Naive thymus-derived CD8-positive, alpha-beta T cell (primary cell): Measurements from ENCODE around the gene MPC1. TPM values are rescaled to one million over a fixed set of nuclear protein-coding genes. Genes with fewer than 3 reads are reported as not detected.

ENCODE experiments used
- ATAC-seq, 2 donors: fragments of 150-1000 bp; cut with Tn5 transposase in 1 of 2; sonication (Bioruptor Pico), chemical (Tn5 transposase) in 1 of 2; 1 replicate in 1 of 2; 2 replicates in 1 of 2; pipeline ENCODE4 v1.10.0; 2021; ENCODE audit warnings: mild to moderate bottlenecking in 2 of 2, moderate library complexity in 2 of 2
- POLR2A ChIA-PET: fragments of 350-600 bp; sonication (Branson Sonifier 250); formaldehyde crosslinking; loops from one replicate; lab custom pipeline; 2021; ENCODE audit warnings: antibody characterized with exemption; lab: Charles Lee
- DNase-seq, 10 donors: peaks; one replicate each; pipeline versions ENCODE4 v3.0.0 to v3.0.0-alpha.2; 2020 to 2022
- H3K27ac Mint-ChIP-seq, 10 donors: one replicate each; pipeline ENCODE4 v1.8.0; 2020 to 2022; ENCODE audit warnings: mild to moderate bottlenecking in 10 of 10, mixed read lengths in 10 of 10, moderate library complexity in 4 of 10, inconsistent platforms in 1 of 10
- H3K27me3 Mint-ChIP-seq, 5 donors: one replicate each; pipeline ENCODE4 v1.8.0; 2021 to 2022; ENCODE audit warnings: mixed read lengths in 5 of 5
- H3K36me3 Mint-ChIP-seq, 3 donors: one replicate each; pipeline ENCODE4 v1.8.0; 2020 to 2022; ENCODE audit warnings: mixed read lengths in 3 of 3, mild to moderate bottlenecking in 2 of 3, inconsistent platforms in 1 of 3
- H3K4me1 Mint-ChIP-seq, 4 donors: one replicate each; pipeline ENCODE4 v1.8.0; 2021 to 2022; ENCODE audit warnings: mixed read lengths in 4 of 4
- H3K4me3 Mint-ChIP-seq, 10 donors: one replicate each; pipeline ENCODE4 v1.8.0; 2020 to 2022; ENCODE audit warnings: mild to moderate bottlenecking in 10 of 10, mixed read lengths in 10 of 10, moderate library complexity in 6 of 10, inconsistent platforms in 1 of 10
- H3K9me3 Mint-ChIP-seq, 9 donors: one replicate each; pipeline ENCODE4 v1.8.0; 2020 to 2022; ENCODE audit warnings: mixed read lengths in 9 of 9, mild to moderate bottlenecking in 3 of 9, inconsistent platforms in 1 of 9, moderate library complexity in 1 of 9
- polyA plus RNA-seq, 3 donors: library from polyadenylated mRNA; unstranded; fragments of 300-500 nt; fragmentation: Illumina TruSeq; gene quantifications; one replicate each; pipeline ENCODE4 v1.2.3, GENCODE V29; 2021
- total RNA-seq, 8 experiments: library from RNA in 2 of 8; stranded (reverse) in 2 of 8; gene quantifications; one replicate each; pipeline ENCODE4 v1.2.3 and lab custom pipeline; 2021 to 2026

MPC1 gene
- total and polyA plus RNA-seq, 5 experiments from 2014 or later, result 33.5 to 76.7 (median 64.1) TPM

GRCh38 chr6:166318649-166319600 is 63.8 kb downstream of the MPC1 start:
- H3K4me3 Mint-ChIP-seq, result no peak overlapping the region
- no peaks in the 10 kb centered on the region for H3K9me3 Mint-ChIP-seq
- H3K4me1 Mint-ChIP-seq, result peaks cover 0 to 8% (median 1%) of the 10 kb centered on the region in 4 donors
- no peaks in the 10 kb centered on the region for H3K27me3 Mint-ChIP-seq
- no peak for DNase-seq
- H3K36me3 Mint-ChIP-seq, result peaks cover 5 to 42% (median 6%) of the 10 kb centered on the region in 3 donors
- peak overlapping the region in 4 of 10 donors; percentile 19 to 75 (median 50) for H3K27ac Mint-ChIP-seq
- no peak for ATAC-seq
- POLR2A ChIA-PET, result no interaction called here

- no peak overlapping the region for H3K4me3 Mint-ChIP-seq
- H3K9me3 Mint-ChIP-seq, result no peaks in the 10 kb centered on the region
- peak overlapping the region in 2 of 10 donors; percentile 19 to 75 for H3K27ac Mint-ChIP-seq
- DNase-seq (no peak), ATAC-seq (no peak)
- peaks cover 3 to 35% (median 6%) of the 10 kb centered on the region in 3 donors for H3K36me3 Mint-ChIP-seq
- POLR2A ChIA-PET, result no interaction called here
- peaks cover 0 to 7% (median 2%) of the 10 kb centered on the region in 4 donors for H3K4me1 Mint-ChIP-seq
- no peaks in the 10 kb centered on the region for H3K27me3 Mint-ChIP-seq
These were observed 64.5 kb downstream of the MPC1 start for GRCh38 chr6:166318227-166318626.

- ATAC-seq, result no peak
- H3K27me3 Mint-ChIP-seq, result no peaks in the 10 kb centered on the region
- H3K4me1 Mint-ChIP-seq, result peaks cover 0 to 6% (median 2%) of the 10 kb centered on the region in 4 donors
- POLR2A ChIA-PET, result no interaction called here
- H3K4me3 Mint-ChIP-seq, result no peak overlapping the region
- H3K27ac Mint-ChIP-seq, result peak overlapping the region in 4 of 10 donors; percentile 21 to 54 (median 37)
- peaks cover 0 to 29% (median 6%) of the 10 kb centered on the region in 3 donors for H3K36me3 Mint-ChIP-seq
- no peaks in the 10 kb centered on the region for H3K9me3 Mint-ChIP-seq
- no peak for DNase-seq
These were observed 65.2 kb downstream of the MPC1 start for GRCh38 chr6:166317261-166318212.

GRCh38 chr6:166315436-166315835 is 67.3 kb downstream of the MPC1 start:
- H3K27ac Mint-ChIP-seq, result peak overlapping the region in 1 of 10 donors; percentile 70
- DNase-seq, result no peak
- H3K9me3 Mint-ChIP-seq, result no peaks in the 10 kb centered on the region
- no peak for ATAC-seq
- peaks cover 0 to 6% (median 2%) of the 10 kb centered on the region in 4 donors for H3K4me1 Mint-ChIP-seq
- POLR2A ChIA-PET, result no interaction called here
- H3K27me3 Mint-ChIP-seq, result no peaks in the 10 kb centered on the region
- peaks cover 0 to 13% (median 3%) of the 10 kb centered on the region in 3 donors for H3K36me3 Mint-ChIP-seq
- H3K4me3 Mint-ChIP-seq, result no peak overlapping the region

Other genes starting within 250 kb of the MPC1 start
- not detected for gene TBXT, start 215.1 kb downstream of the MPC1 start, total RNA-seq
- gene TBXT, start 215.1 kb downstream of the MPC1 start, polyA plus RNA-seq, result not detected
- gene PRR18, start 74.5 kb downstream of the MPC1 start, total RNA-seq, result not detected
- not detected for gene PRR18, start 74.5 kb downstream of the MPC1 start, polyA plus RNA-seq
- gene SFT2D1, start 40.4 kb downstream of the MPC1 start, total RNA-seq, result 10 to 100 TPM; 28.5 to 30.9 TPM
- gene SFT2D1, start 40.4 kb downstream of the MPC1 start, polyA plus RNA-seq, result 10 to 100 TPM; 44.2 to 58.1 (median 55.7) TPM
- gene RAMACL, start 203.7 kb upstream of the MPC1 start, total RNA-seq, result under 1 TPM; 0.33 to 0.42 TPM
- under 1 TPM; 0.11 to 0.38 (median 0.23) TPM for gene RAMACL, start 203.7 kb upstream of the MPC1 start, polyA plus RNA-seq
- 10 to 100 TPM; 13.5 to 13.6 TPM for gene RPS6KA2, start 244.3 kb upstream of the MPC1 start, total RNA-seq
- 1 to 10 TPM; 2.1 to 4.8 (median 3.2) TPM for gene RPS6KA2, start 244.3 kb upstream of the MPC1 start, polyA plus RNA-seq